GM12892 (cell line): ENCODE data around the gene STK40.

Experiments used
- POLR2A ChIP-seq: IDR thresholded peaks from 2 replicates; pipeline ENCODE4 v1.6.1; 2011; ENCODE audit warnings: low read depth, low read length, control low read depth
- POLR2AphosphoS5 ChIP-seq: IDR thresholded peaks from 2 replicates; pipeline ENCODE4 v1.6.1; 2011; ENCODE audit warnings: low read depth, low read length, control low read depth
- TAF1 ChIP-seq: IDR thresholded peaks from 2 replicates; pipeline ENCODE4 v1.6.1; 2011; ENCODE audit warnings: low read depth, mild to moderate bottlenecking, control low read depth, low read length, borderline replicate concordance

- no peak for TF ChIP-seq POLR2A
- TF ChIP-seq POLR2AphosphoS5: no peak
- TF ChIP-seq TAF1: no peak
Measured at GRCh38 chr1:36339615-36340014, 46.1 kb downstream of the STK40 start.
